HEK293T (cell line): Measurements from ENCODE around the gene AMIGO3.

ENCODE experiments used
- FOXA1 ChIP-seq: fragments of 450-650 bp; IDR thresholded peaks from 2 replicates; pipeline ENCODE4 v1.6.1; 2016; ENCODE audit warnings: mild to moderate bottlenecking
- HDGF ChIP-seq: fragments of 450-650 bp; IDR thresholded peaks from 2 replicates; pipeline ENCODE4 v1.6.1; 2017; ENCODE audit warnings: antibody characterized with exemption, borderline replicate concordance
- L3MBTL2 ChIP-seq: fragments of 450-650 bp; conservative IDR thresholded peaks from 2 replicates; pipeline ENCODE4 v1.6.1; 2016; ENCODE audit warnings: mild to moderate bottlenecking
- PKNOX1 ChIP-seq: fragments of 450-650 bp; IDR thresholded peaks from 2 replicates; pipeline ENCODE4 v1.6.1; 2016
- SP1 ChIP-seq: fragments of 450-650 bp; IDR thresholded peaks from 2 replicates; pipeline ENCODE4 v1.6.1; 2017
- ZNF384 ChIP-seq: fragments of 450-650 bp; IDR thresholded peaks from 2 replicates; pipeline ENCODE4 v1.6.1; 2016

- TF ChIP-seq SP1 (no peak), ZNF384 (no peak), HDGF (no peak), L3MBTL2 (no peak), FOXA1 (no peak), PKNOX1 (no peak)
Observed at GRCh38 chr3:49702672-49703071, 16.8 kb downstream of the AMIGO3 start.
